RWPE2 (cell line): Measurements from ENCODE around the gene ZNF35.

Source experiments
- ATAC-seq: fragments of 200-7000 bp; cut with Tn5 transposase; 3 replicates; pipeline ENCODE4 v1.9.1; 2021; ENCODE audit warnings: low read depth
- DNase-seq: peaks from one replicate; pipeline ENCODE4 v3.0.0-alpha.2; 2020; ENCODE audit warnings: low spot score
- H3K27ac ChIP-seq: fragments of 450-650 bp; 2 replicates; pipeline ENCODE4 v1.5.1; 2017; ENCODE audit warnings: mild to moderate bottlenecking; ENCODE audit not compliant: poor library complexity, severe bottlenecking
- H3K27me3 ChIP-seq: fragments of 250-450 bp; sonication (Bioruptor Pico); 2 replicates; pipeline ENCODE4 v1.5.1; 2021; ENCODE audit warnings: mild to moderate bottlenecking, moderate library complexity; ENCODE audit not compliant: insufficient read depth, poor library complexity, severe bottlenecking
- H3K36me3 ChIP-seq: fragments of 250-450 bp; sonication (Bioruptor Pico); 2 replicates; pipeline ENCODE4 v1.5.1; 2020; ENCODE audit warnings: low read depth, mild to moderate bottlenecking, moderate library complexity
- H3K4me1 ChIP-seq: fragments of 250-450 bp; sonication (Bioruptor Pico); 2 replicates; pipeline ENCODE4 v1.5.1; 2021; ENCODE audit warnings: mild to moderate bottlenecking, moderate library complexity; ENCODE audit not compliant: insufficient read depth, poor library complexity, severe bottlenecking
- H3K4me3 ChIP-seq: fragments of 250-450 bp; sonication (Bioruptor Pico); 2 replicates; pipeline ENCODE4 v1.5.1; 2021; ENCODE audit warnings: mild to moderate bottlenecking, moderate library complexity; ENCODE audit not compliant: severe bottlenecking
- H3K9me3 ChIP-seq: fragments of 250-450 bp; sonication (Bioruptor Pico); 2 replicates; pipeline ENCODE4 v1.5.1; 2021; ENCODE audit warnings: mild to moderate bottlenecking, moderate library complexity; ENCODE audit not compliant: severe bottlenecking
- TF ChIP-seq, protein P1 (sequence below): fragments of 450-650 bp; IDR thresholded peaks from one replicate; pipeline ENCODE4 v1.5.1; 2017; ENCODE audit warnings: mild to moderate bottlenecking, moderate library complexity; ENCODE audit not compliant: poor library complexity, severe bottlenecking

ZNF35 gene

DNA sequence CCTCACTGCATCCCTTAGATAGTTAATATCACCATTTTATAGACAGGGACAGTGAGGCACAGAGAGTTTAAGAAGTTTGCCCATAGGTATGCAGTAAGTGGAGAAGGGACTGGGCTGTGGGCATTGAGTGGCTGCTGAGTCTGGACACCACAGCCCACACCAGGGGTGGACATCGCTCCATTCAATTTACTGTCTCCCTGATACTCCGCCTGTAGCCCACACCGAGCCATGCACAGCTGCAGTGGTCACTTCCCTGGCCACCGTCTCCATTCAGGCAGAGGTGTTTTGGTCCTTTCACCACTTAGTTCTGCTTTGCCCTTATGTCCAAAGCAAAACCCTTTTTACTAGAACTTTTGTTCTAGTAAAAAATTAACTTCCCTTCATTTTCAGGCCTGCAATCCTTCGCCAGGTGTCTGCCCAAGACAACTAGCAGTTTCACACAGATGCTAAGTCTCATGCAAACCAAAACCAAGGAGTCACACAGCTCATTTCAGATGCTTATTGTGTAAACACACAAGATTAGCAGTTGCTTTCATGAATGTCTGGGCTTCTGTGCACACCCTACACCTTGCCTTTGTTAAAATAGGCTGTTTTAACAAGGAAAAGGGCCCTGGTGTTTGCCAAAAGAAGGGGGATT is 30.1 kb downstream of the ZNF35 start:
- no peaks in the 10 kb centered on the region for H3K36me3 ChIP-seq
- ATAC-seq: no peak
- H3K9me3 ChIP-seq: no peaks in the 10 kb centered on the region
- no peaks in the 10 kb centered on the region for H3K27me3 ChIP-seq
- no peak for DNase-seq
- TF ChIP-seq, protein P1, sequence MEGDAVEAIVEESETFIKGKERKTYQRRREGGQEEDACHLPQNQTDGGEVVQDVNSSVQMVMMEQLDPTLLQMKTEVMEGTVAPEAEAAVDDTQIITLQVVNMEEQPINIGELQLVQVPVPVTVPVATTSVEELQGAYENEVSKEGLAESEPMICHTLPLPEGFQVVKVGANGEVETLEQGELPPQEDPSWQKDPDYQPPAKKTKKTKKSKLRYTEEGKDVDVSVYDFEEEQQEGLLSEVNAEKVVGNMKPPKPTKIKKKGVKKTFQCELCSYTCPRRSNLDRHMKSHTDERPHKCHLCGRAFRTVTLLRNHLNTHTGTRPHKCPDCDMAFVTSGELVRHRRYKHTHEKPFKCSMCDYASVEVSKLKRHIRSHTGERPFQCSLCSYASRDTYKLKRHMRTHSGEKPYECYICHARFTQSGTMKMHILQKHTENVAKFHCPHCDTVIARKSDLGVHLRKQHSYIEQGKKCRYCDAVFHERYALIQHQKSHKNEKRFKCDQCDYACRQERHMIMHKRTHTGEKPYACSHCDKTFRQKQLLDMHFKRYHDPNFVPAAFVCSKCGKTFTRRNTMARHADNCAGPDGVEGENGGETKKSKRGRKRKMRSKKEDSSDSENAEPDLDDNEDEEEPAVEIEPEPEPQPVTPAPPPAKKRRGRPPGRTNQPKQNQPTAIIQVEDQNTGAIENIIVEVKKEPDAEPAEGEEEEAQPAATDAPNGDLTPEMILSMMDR: no peak
- no peak overlapping the region for H3K4me3 ChIP-seq
- H3K4me1 ChIP-seq: no peaks in the 10 kb centered on the region
- no peak overlapping the region for H3K27ac ChIP-seq

DNA sequence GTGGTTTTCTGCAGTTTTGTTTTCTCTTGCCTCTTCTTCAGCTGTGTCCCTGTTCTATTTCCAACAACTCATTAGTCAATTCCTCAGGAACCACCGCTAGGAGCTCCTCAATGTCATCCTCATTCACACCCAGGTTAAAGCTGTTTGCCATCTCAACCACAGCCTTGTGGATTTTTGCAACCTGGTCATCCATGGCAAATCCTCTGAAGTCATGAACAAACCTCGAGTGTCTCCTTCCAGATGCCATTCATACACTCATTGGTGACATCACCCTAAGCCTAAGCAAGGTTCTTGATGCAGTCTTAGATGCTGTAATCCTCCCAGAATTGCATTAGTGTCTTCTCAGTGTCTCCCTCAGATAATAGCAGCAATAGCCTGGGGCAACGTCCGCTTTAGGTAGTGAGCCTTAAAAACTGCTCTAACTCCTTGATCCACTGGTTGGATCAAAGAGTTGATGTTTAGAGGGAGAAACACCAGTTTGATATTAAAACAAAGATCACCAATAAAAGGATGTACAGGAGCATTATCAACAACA is 32.5 kb downstream of the ZNF35 start:
- Histone ChIP-seq H3K4me3 (no peak overlapping the region), H3K9me3 (no peaks in the 10 kb centered on the region)

DNA sequence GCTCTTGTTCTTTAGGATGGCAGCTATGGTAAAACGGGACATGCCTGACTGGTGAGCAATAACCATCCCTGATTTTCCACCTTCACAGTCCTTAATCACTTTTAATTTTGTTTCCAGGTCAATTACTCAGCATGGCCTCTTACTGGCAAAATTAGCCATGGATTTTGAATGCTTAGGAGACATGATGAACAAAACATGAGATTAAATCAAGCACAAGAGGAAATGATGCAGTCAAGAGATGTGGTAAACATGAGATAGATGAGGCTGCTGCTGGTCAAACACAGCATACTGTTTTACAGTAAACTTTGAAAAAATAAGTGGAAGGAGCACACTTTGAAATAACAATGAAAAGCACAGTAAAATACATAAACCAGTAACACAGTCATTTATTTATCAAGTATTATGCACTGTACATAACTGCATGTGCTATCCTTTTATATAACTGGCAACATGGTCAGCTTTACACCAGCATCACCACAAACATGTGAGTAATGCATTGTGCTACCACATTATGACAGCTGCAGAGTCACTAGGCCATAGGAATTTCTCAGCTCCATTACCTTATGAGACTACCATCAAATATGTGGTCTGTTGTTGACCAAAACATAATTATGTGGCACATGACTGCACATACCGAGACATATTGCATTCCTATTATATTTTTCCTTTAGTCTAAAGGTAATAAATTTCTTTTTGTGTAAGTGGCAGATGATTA is 33.8 kb downstream of the ZNF35 start:
- DNase-seq (no peak), ATAC-seq (no peak)
- no peak overlapping the region for H3K27ac ChIP-seq
- TF ChIP-seq, protein P1: no peak
- H3K4me3 ChIP-seq: no peak overlapping the region
- H3K36me3 ChIP-seq: no peaks in the 10 kb centered on the region; the same call in 1 of the 2 replicates
- peaks cover 3% of the 10 kb centered on the region for H3K4me1 ChIP-seq
- H3K27me3 ChIP-seq: no peaks in the 10 kb centered on the region
- H3K9me3 ChIP-seq: no peaks in the 10 kb centered on the region

More for the DNA sequence above, 32.5 kb downstream of the ZNF35 start:
- H3K36me3 ChIP-seq: no peaks in the 10 kb centered on the region; the same call in 1 of the 2 replicates
- H3K4me1 ChIP-seq: peaks cover 3% of the 10 kb centered on the region
- TF ChIP-seq, protein P1: no peak
- ATAC-seq (no peak), DNase-seq (no peak)
- H3K27ac ChIP-seq: no peak overlapping the region
- H3K27me3 ChIP-seq: no peaks in the 10 kb centered on the region

DNA sequence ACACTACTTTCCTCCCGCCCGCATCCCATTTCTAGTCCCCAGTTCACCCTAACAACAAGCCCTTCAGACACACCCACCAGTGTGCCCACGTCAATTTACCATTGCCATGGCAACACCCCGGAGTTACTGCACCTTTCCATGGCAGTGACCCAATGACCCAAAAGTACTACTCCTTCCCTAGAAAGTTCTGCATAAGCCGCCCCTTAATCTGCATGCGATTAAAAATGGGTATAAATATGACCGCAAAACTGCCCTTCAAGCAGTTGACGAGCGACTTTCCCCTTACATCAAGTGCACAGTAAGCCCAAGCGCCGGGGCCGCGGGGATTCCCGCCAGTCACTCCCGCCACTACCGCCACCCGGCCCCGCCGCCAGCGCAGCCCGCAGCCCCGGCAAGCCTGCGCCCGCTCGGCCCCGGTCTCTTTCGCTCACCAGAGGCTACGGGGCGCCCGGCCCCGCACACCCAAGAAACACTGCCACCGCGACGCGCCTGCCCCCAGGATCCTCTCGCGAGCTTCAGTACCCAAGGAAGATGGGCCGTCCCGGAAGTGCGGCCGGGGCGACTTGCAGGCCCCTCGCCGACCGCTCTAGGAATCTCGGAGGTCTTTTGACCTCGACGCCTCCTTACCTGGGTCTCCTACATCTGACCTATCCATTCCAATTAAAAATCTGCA is 36.7 kb downstream of the ZNF35 start:
- Histone ChIP-seq H3K27me3 (no peaks in the 10 kb centered on the region), H3K4me1 (peaks cover 3% of the 10 kb centered on the region), H3K4me3 (peak overlapping the region; percentile 68), H3K36me3 (no peaks in the 10 kb centered on the region; the same call in 1 of the 2 replicates), H3K27ac (no peak overlapping the region), H3K9me3 (peaks cover 2% of the 10 kb centered on the region)
- DNase-seq (peak; percentile 87), ATAC-seq (peak; percentile 97)
- TF ChIP-seq, protein P1: no peak
